Stimulated activated CD4-positive, alpha-beta T cell treated with anti-CD3 and anti-CD28 coated beads, Interleukin-1b, Interleukin-23, amount 100 ng/mL, for 24 hours (primary cell): ENCODE measurements around the gene DAB1.

Experiments
- DNase-seq, 4 experiments: peaks; one replicate each; pipeline ENCODE4 v3.0.0-alpha.2; 2020; ENCODE audit warnings: low read depth in 4 of 4, low spot score in 1 of 4

DAB1 gene

GRCh38 chr1:56958526-56958925 lies 465.3 kb downstream of the DAB1 start:
- no peak for DNase-seq

DNA sequence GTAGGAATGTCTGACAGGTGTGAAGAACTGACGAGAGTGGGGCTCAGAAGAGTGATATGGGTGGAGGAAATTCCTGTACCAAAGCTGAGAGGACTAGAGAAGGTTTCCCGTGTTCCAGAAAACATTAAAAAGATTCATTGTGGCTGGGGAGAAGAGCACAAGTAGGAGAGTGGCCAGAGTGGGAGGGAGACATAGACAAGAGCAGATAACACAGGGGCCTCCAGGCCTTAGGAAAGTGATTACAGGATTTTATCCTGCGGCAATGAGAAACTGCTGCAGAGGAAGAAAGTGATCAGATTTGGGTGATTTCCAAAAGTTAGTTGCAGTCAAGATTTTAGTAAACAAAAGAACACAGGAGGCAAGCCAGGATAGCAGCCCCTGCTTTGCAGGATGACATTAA lies 465.9 kb downstream of the DAB1 start:
- DNase-seq = no peak

GRCh38 chr1:56954664-56955063 lies 469.2 kb downstream of the DAB1 start:
- no peak for DNase-seq

- DNase-seq = no peak
Measured at GRCh38 chr1:56953386-56953785, 470.5 kb downstream of the DAB1 start.

DNA sequence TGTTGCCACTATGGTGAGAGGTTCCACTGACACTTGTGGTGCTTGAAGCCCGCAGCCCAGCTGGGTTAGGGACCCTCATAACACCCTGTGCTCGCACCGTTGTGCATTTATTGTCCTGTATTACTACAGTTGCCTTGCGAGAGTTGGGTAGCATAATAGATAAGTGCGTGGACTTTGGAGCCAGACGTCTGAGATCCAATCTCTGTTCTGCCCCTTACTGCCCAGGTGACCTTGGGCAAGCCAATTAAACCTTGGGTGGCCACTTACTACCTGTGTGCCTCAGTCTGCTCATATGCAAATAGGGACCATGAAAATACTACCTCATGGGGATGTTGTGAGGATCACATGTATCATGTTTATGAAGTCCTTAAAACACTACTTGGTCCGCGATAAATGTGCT lies 471.4 kb downstream of the DAB1 start:
- DNase-seq = no peak

- DNase-seq = no peak
Measured at GRCh38 chr1:56948403-56949023, 475.3 kb downstream of the DAB1 start.
